Measurements from ENCODE around the gene HS3ST6. TPM values are rescaled to one million over a fixed set of nuclear protein-coding genes. Genes with fewer than 3 reads are reported as not detected.

The HS3ST6 gene
- total RNA-seq, 1 donor, result not detected

DNA sequence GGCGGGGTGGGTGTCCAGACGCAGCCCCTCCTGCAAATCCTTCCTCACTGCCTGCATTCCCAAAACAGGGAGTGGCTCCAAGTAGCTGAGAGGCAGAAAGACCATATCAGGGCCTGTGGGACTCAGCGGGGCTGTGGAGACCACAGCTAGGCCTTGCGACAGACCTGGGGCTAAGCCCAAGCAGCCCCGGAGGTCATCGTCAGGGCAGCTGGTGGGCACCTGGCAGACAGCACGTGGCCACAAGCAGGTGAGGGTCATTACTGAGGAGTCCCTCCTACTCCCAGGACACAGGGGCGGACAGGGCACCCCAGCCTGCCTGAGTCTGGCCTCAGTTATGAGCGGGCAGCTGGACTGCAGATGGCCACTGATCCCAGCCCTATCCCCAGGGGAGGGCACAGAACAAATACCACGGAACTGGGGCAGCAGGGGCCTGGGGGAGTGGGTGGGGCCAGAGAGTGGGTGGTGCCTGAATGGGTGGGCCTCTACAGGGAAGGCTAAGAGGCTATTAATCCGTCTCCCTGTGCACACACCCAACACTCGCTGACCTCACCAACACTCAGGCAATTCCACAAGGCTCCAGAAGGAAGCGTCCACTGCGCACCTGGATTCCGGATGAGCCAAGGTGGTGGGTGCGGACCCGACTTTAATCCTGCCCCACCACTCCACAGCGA, 8.5 kb downstream of the HS3ST6 start:
- TF ChIP-seq, protein P1, sequence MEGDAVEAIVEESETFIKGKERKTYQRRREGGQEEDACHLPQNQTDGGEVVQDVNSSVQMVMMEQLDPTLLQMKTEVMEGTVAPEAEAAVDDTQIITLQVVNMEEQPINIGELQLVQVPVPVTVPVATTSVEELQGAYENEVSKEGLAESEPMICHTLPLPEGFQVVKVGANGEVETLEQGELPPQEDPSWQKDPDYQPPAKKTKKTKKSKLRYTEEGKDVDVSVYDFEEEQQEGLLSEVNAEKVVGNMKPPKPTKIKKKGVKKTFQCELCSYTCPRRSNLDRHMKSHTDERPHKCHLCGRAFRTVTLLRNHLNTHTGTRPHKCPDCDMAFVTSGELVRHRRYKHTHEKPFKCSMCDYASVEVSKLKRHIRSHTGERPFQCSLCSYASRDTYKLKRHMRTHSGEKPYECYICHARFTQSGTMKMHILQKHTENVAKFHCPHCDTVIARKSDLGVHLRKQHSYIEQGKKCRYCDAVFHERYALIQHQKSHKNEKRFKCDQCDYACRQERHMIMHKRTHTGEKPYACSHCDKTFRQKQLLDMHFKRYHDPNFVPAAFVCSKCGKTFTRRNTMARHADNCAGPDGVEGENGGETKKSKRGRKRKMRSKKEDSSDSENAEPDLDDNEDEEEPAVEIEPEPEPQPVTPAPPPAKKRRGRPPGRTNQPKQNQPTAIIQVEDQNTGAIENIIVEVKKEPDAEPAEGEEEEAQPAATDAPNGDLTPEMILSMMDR (IDR thresholded peaks at IDR 0.05; ENCODE audit: insufficient read depth, low read depth, low read length), result no peak
- H3K4me3 ChIP-seq (ENCODE audit: low read depth, low read length), result no peak overlapping the region
- peak; percentile 52 for DNase-seq (ENCODE audit: low read depth)

DNA sequence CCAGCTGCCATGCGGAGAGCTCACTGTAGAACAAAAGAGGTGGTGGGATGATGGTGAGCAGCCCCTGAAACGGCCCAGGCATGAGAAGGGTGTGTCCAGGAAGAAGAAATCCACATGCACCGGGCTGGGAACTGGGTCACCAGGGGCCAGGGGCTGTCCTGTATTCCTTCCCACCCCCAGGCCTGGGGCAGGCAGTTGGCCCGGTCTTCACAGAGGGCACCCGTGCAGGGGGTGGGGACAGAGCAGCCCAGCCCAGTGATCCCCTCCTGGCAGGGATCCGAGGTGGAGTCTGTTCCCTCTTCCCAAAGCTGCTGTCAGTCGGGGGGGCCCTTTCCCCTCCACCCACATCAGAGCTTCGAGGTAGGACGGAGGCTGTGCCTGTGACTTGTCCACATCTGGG, 9.2 kb downstream of the HS3ST6 start:
- TF ChIP-seq, protein P1 (IDR thresholded peaks at IDR 0.05; ENCODE audit: insufficient read depth, low read depth, low read length), result no peak
- no peak for DNase-seq (ENCODE audit: low read depth)
- H3K4me3 ChIP-seq (ENCODE audit: low read depth, low read length), result no peak overlapping the region

DNA sequence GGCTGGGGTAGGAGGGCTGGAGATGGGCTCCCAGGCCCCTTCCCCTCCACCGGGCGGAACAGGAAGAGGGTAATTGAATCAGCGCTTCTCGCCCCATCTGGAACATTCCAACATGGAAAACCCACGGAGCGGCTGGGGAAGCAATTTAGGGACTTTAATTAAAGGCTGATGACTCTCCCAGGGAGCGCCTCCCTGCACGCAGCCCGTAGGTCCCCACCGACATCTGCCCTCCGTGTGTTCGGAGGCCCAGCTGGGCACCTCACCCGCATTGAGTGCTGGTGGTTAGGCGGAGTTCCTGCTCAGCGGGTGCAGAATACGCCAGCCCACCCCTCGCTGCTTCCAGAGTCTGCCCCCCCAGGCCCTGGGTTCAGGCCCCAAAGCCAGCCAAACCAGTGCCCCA, 10.0 kb downstream of the HS3ST6 start:
- DNase-seq (ENCODE audit: low read depth), result no peak
- TF ChIP-seq, protein P1 (IDR thresholded peaks at IDR 0.05; ENCODE audit: insufficient read depth, low read depth, low read length), result no peak
- H3K4me3 ChIP-seq (ENCODE audit: low read depth, low read length), result no peak overlapping the region

DNA sequence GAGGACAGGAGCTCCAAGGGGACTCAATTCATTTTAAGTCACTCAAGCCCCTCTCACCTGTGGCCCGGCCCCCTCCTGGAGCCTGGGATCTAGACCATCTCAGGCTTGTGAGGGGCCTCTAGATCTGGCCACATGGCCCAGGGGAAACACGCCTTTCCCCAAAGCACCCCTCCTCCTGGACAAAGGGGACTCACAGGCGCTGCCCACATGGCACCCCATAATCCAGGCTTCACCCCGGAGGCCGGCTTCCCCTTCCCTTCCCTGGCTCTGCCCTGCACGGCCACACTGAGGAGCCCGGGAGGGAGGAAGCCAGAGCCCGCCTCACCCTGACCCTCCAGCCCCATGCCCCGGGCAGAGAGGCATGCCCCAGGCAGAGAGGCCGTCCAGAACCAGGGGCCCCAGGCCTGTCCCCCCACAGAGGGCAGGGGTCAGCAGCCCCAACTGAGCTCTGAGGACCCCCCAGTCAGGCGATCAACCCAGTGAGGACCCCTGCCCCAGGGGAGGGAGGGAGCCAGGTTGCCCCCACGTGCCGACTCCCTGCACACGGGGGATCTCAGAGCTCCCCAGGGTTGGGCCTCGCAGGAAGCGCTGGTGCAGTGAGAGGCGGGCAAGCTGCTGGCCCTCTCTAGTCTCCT, 10.9 kb downstream of the HS3ST6 start:
- no peak overlapping the region for H3K4me3 ChIP-seq (ENCODE audit: low read depth, low read length)
- TF ChIP-seq, protein P1 (IDR thresholded peaks at IDR 0.05; ENCODE audit: insufficient read depth, low read depth, low read length), result no peak
- DNase-seq (ENCODE audit: low read depth), result no peak

DNA sequence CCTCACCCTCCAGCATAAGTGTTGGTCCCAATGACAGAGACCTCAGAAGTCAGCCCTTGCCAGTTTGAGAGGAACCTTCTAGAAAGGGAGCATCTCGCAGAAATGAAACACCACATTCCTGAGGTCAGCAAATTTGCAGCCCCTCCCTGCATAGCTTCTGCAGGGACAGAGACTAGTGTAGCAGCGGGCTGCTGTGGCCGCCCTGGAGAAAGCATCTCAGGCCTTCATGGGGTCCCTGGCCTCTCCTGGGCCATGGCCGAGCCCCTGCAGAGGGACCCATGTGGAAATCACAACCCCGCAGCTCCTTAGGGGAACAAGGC, 11.4 kb downstream of the HS3ST6 start:
- no peak overlapping the region for H3K4me3 ChIP-seq (ENCODE audit: low read depth, low read length)
- TF ChIP-seq, protein P1 (IDR thresholded peaks at IDR 0.05; ENCODE audit: insufficient read depth, low read depth, low read length), result no peak
- DNase-seq (ENCODE audit: low read depth), result no peak

DNA sequence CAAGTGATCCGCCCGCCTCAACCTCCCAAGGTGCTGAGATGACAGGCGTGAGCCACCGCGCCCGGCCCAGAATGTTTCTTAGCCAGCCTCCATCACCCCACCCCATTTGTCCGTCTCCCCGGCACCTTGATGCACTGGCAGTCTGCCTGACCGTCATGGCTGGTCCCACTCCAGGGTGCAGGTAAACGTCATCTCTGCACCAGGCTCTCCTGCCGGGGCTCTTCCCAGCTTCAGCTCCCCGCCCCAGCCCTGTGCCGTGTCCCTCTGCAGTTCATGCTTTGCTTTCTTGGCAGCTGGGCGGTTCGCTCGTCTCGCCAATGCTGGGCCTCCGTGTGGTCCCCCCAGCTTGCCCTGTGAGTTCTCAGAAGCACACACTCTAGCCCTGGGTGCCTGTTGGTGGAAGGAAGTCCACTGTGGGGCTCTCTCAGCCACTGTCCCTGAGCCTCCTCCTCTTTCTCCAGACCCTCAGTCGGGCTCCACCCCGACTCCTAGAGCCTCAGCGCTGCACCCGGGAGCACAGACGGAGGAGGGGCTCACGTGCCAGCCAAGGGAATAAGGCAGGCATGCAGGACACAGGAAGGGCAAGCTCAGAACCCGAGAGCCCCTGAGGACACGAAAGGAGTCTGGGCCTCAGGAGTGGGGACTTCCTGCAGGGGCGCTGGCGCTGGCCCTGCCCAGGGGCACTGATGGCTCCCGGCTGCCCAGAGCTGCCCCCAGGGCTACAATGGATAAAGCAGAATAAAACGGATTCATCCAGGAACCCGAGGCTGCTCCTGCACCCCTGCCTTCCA, 12.0 kb downstream of the HS3ST6 start:
- TF ChIP-seq, protein P1 (IDR thresholded peaks at IDR 0.05; ENCODE audit: insufficient read depth, low read depth, low read length), result no peak
- DNase-seq (ENCODE audit: low read depth), result no peak
- H3K4me3 ChIP-seq (ENCODE audit: low read depth, low read length), result no peak overlapping the region

Measured in fibroblast of villous mesenchyme (primary cell).